NCI-H1092 treated with DMSO at 0.1 percent for 48 hours (cell line): ENCODE measurements around the gene PRR7.
"Not testable (repeated sequence)": the region's sequence is repeated elsewhere in the genome, so short reads cannot be mapped to it uniquely, and the experiment has no call there.

ENCODE experiments used
- DNase-seq: peaks from one replicate; lab custom pipeline; 2025; lab: John Stamatoyannopoulos, UW

The PRR7 gene

DNA sequence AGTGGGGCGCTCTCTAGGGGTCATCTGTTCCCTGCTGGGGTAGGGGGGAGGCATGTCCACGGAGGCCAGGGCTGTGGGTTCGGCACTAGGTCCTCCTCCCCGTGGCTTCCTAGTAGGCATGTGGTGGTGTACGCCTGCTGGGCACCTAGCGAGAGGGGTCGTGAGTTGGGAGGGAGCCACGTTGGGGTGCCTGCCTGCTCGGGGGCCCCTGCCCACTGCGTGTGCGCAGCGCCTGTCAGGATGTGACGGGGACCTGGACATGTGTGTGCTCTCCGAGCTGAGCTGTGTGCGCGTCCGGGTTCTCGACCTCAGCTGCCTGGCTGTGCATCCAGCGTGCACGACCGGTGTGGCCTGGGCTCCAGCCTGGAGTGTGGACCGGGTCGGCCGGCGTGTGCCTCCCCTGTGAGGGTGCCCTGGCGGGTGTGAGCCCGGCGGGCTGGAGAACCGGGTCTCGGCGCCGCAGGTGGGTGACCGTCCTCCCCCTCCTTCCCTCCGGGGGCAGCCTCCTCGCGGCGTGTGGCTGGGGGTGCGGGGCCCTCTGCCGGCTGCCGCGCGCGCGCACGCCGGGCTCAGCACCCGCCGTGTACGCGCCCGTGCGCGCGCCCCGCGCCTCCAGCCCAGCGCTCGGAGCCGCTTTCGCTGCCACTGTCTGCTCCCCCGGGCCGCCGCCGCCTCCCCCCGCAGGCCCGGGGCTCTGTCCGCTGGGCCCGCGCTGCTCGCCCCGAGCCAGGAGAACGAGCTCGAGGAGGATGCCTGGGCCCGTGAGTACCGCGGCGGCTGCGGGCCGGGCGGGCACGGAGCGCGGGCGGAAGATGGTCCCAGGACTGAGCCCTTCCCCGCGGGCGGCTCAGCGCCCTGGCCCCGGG lies at the start of gene PRR7:
Gene PRR7, plus strand, starts transcription at position 615 of the 866 bp plus-strand sequence. CDS start 8,254 bp downstream, outside the sequence.
- DNase-seq = peak; percentile 63

- DNase-seq = no peak
Measured at GRCh38 chr5:177397875-177398390, 48.7 kb upstream of the PRR7 start.

- DNase-seq = no peak
Measured at GRCh38 chr5:177399997-177400868, 46.4 kb upstream of the PRR7 start, which contains the start of gene PFN3. Gene PFN3, minus strand, starts transcription at chr5:177400661. Its CDS starts 85 bp downstream, at chr5:177400576.

DNA sequence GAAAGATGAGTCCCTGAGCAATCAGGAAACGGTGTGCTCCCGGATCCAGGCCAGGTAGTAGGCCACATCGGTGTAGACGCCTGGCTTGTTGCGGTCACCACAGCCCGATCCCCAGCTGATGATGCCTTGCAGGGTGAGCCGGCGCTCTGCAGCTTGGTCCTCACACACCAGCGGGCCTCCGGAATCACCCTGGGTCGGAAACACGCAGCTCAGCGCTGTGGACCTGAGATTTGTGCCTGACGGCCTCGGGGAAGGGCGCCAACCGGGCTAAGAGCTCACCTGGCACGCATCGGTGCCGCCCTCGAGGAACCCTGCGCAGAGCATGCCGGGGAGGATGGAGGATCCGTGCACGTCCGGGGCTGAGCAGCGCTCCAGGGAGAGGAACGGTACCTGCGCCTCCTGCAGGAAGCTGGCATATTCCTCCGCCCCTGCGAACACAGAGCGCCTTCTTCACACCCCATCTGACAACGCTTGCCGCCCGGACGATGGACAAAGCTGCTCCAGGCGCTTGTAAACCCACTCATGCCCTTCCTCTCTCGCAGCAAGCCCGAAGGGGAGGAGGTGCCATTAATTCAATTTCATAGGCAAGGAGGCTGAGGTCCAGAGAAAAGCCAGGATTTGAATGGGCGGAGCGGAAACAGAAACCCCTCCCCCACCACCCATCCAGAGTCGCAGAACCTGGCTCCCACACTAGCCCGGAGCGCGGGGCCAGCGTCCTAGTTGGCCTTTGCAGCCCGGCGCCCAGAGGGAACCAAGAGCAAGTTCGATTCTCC lies 44.2 kb upstream of the PRR7 start:
- peak; percentile 66 for DNase-seq

- DNase-seq = peak; percentile 33
Measured at GRCh38 chr5:177403102-177403791, 43.4 kb upstream of the PRR7 start.

- peak; percentile 52 for DNase-seq
Measured at GRCh38 chr5:177403792-177404640, 42.6 kb upstream of the PRR7 start.

DNA sequence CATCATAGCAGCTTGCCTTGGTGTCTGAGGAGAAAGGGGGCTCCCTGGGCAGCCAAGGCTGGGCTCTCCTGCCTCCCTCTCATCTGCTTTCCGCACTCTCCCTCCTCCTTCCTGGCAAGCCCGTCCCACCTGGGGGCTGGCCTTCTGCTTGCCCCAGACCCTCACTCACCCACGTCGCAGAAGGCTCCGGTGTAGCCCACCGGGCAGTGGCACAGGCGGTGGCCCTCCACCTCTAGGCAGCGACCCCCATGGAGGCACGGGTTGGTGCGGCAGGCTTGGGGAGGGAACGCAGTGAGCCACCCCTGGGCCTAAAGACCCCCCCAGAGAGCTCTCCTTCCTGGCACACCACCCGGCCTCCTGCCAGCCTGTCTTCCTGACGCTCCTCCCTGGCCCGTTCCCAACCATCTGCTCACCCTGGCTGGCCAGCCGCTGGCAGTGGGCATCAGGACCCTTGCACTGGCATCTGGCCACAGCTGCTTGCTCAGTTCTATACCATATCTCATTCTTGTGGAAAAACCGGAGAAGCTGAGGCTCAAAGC lies 41.9 kb upstream of the PRR7 start:
- DNase-seq = peak; percentile 49

- DNase-seq = no peak
Measured at GRCh38 chr5:177405312-177405711, 41.3 kb upstream of the PRR7 start.

GRCh38 chr5:177405805-177406204 lies 40.8 kb upstream of the PRR7 start:
- DNase-seq = no peak

DNA sequence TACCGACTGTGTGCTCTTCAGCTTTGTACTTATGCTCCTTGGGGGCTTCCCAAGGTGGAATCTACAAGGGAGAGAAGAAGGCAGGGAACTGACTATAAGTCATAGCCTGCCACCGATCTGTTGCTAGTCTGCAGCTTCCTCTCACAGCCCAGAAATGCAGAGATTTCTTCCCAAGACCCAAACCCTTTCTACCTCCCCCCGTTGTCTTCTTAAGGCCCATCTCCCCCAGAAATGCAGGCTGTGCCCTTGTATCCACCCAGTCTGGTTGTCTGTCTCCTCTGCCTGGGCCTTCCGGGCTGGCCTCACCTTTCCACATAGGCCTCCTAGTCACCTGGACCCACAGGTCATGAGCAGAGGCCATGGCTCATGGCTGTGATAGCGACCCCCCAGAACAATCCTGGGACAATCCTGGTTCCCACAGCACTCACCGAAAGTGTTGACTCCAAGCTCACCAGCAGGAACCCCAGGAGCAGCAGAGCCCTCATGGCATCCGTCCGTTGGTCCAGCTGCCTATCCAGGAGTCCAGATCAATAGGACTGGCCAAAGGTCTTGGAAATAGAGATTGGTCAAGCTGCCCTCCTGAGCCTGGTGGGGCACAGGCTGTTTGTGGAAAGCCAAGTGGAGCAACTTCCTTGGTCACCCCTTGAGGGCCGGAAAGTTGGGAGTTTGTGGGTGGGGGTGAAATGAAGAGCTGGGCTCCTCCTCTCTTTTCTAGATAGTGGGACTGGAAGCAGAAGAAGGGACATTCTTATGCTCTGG lies 37.4 kb upstream of the PRR7 start, which contains the start of gene F12:
Gene F12, minus strand, starts transcription at position 522 of the 759 bp plus-strand sequence. Its CDS starts 37 bp downstream, at position 485.
- DNase-seq = no peak

DNA sequence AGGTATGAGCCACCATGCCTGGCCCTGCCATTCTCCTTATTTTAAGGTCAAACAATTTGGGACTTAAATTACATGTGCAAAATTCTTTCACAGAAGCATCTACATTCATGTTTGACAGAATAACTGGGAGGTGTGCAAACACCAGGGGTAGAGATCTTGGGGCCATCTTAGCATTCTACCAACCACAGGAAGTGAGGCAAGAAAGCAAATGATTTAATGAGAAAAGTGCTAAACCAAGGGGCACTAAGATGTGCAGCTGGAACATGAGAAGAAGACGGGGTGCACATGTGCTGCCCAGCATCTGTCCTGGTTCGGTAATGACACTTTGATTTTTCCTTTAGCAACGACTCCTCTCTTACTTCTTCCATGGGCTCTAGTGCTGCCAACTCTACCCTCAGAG lies 36.0 kb upstream of the PRR7 start:
- no peak for DNase-seq

DNA sequence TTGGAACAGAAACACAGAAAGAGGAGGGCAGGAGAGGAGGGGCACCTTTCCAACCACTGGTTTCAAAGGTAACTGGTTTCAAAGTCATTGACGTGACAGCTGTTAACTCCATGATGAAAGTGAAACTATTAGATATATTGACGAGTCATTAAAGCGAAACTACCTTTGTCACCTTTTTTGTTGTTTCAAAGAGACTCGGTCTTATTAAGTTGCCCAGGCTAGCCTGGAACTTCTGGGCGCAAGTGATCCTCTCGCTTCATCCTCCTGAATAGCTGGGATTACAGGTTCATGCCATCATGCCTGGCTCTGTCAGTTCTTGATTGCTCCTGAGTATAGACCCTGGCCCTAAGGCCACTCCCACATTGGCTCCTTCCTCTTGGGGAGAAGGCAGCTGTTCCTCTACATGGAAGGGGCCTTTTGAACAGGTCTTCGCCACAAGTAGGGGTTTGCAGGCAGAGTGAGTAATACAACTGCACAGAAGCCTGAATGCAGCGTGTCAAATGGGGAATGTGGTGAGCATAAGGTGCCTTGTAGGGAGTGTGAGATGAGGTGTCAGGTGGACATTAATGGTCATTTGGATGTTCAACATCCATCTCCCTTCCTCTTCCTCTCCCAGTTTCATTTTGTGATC lies 33.9 kb upstream of the PRR7 start:
- no peak for DNase-seq

DNA sequence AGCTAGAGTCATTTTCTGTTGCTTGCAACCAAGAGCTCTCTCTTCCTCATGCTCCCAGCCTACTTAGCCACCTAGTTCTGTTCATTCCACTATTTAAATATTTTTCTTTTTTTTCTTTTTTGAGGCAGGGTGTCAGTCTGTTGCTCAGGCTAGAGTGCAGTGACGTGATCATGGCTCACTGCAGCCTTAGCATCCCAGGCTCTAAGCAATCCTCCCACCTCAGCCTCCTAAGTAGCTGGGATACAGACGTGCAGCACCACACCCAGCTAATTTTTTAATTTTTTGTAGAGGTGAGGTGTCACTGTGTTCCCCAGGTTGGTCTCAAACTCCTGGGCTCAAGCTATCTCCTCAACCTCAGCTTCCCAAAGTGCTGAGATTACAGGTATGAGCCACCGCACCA lies 32.1 kb upstream of the PRR7 start:
- no peak for DNase-seq

DNA sequence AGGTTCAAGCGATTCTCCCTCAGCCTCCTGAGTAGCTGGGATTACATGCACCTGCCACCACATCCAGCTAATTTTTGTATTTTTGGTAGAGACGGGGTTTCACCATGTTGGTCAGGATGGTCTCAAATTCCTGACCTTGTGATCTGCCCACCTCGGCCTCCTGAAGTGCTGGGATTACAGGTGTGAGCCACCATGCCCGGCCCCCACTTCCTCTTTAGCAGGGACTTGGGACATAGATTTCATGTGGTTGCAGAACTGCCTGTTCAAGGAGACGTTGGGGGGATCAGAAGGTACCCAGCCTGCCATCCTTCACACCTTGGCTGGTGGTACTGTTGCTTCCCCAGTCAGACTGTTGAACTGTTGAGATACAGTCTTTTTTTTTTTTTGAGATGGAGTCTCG lies 29.5 kb upstream of the PRR7 start:
- not testable (repeated sequence) for DNase-seq

- DNase-seq = no peak
Measured at GRCh38 chr5:177419046-177419445, 27.6 kb upstream of the PRR7 start.

- DNase-seq = not testable (repeated sequence)
Measured at GRCh38 chr5:177420472-177420871, 26.1 kb upstream of the PRR7 start.

DNA sequence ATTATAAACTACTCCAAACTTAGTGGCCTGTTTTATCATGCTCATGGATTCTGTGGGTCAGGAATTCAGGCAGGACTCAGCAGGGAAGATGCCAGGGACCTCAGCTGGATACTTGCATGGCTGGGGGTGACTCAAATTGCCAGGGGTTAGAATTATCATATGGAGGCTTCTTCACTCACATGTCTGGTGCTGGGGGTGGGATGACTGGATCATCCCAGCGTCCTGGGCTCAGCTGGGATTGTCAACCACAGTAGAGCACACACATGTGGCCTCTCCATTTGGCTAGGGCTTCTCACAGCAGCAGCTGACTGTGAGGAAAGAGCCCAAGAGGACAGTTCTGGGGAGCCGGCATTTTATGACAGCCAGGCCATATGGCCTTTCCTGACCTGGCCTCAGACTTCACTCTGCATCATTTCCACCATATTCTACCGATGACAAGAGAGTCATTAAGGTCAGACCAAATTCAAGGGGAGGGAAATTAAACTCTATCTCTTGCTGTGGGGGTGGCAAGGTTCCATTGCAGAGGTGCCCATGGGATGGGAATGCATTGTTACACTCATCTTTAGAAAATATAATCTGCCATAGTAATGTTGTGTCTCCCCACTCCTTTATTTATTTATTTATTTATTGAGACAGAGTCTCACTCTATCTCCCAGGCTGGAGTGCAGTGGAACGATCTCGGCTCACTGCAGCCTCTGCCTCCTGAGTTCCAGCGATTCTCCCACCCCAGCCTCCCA lies 25.4 kb upstream of the PRR7 start:
- no peak for DNase-seq

DNA sequence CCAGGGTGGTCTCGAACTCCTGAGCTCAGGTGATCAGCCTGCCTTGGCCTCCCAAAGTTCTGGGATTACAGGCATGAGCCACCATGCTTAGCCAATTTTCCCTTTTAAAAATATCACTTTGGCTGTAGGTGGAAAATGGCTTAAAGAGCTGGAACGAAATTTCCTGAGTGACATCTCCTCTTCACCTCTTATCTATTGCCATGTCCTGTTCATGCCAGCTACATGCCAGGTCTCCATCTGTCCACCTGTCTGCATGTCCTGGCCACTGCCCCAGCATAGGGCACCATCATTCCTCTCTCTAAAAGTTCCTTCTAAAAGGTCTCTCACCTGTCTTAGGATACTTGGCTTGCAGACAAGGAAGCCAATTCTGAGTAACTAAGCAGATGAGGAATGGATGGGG lies 22.9 kb upstream of the PRR7 start:
- no peak for DNase-seq
